Loucy (cell line): ENCODE data around the gene CEL.

ENCODE experiments used
- H2AFZ ChIP-seq: fragments of 200-600 bp; sonication (generic); 2 replicates; pipeline ENCODE4 v1.6.0; 2016; ENCODE audit warnings: antibody characterized with exemption, mild to moderate bottlenecking, low read length, moderate library complexity
- H3F3A ChIP-seq: fragments of 200-600 bp; 2 replicates; pipeline ENCODE4 v1.6.0; 2016; ENCODE audit warnings: antibody characterized with exemption, low read depth, mild to moderate bottlenecking
- H3K27me3 ChIP-seq: fragments of 200-600 bp; sonication (generic); 2 replicates; pipeline ENCODE4 v1.6.1; 2014; ENCODE audit warnings: low read length, mild to moderate bottlenecking; ENCODE audit not compliant: insufficient read depth, poor library complexity, severe bottlenecking
- H3K36me3 ChIP-seq: fragments of 200-600 bp; sonication (generic); 2 replicates; pipeline ENCODE4 v1.6.1; 2016; ENCODE audit warnings: low read length; ENCODE audit not compliant: insufficient read depth
- H3K4me1 ChIP-seq: fragments of 200-600 bp; sonication (generic); 2 replicates; pipeline ENCODE4 v1.5.1; 2014; ENCODE audit warnings: low read length, mild to moderate bottlenecking; ENCODE audit not compliant: insufficient read depth, poor library complexity, severe bottlenecking
- H3K4me2 ChIP-seq: fragments of 200-600 bp; sonication (generic); 2 replicates; pipeline ENCODE4 v1.6.0; 2014; ENCODE audit warnings: antibody characterized with exemption, low read length, low read depth, mild to moderate bottlenecking; ENCODE audit not compliant: poor library complexity, severe bottlenecking
- H3K4me3 ChIP-seq: fragments of 200-600 bp; sonication (generic); 2 replicates; pipeline ENCODE4 v1.5.1; 2014; ENCODE audit warnings: low read length, mild to moderate bottlenecking, mixed read lengths; ENCODE audit not compliant: poor library complexity, severe bottlenecking
- H3K79me2 ChIP-seq: fragments of 200-600 bp; sonication (generic); 2 replicates; pipeline ENCODE4 v1.6.1; 2014; ENCODE audit warnings: low read length; ENCODE audit not compliant: insufficient read depth
- H3K9ac ChIP-seq: fragments of 200-600 bp; sonication (generic); 2 replicates; pipeline ENCODE4 v1.6.0; 2014; ENCODE audit warnings: mild to moderate bottlenecking, low read depth, low read length, moderate library complexity; ENCODE audit not compliant: poor library complexity, severe bottlenecking
- H3K9me2 ChIP-seq: fragments of 200-600 bp; sonication (generic); replicated peaks from 2 replicates; pipeline ENCODE4 v1.6.1; 2016; ENCODE audit warnings: low read depth, low read length, mixed read lengths
- H3K9me3 ChIP-seq: fragments of 200-600 bp; sonication (generic); 2 replicates; pipeline ENCODE4 v1.6.1; 2014; ENCODE audit warnings: mild to moderate bottlenecking, antibody characterized with exemption, low read length, low read depth; ENCODE audit not compliant: insufficient read depth
- H4K20me1 ChIP-seq: fragments of 200-600 bp; sonication (generic); 2 replicates; pipeline ENCODE4 v1.6.0; 2014; ENCODE audit warnings: antibody characterized with exemption, low read length, mild to moderate bottlenecking; ENCODE audit not compliant: insufficient read depth, poor library complexity, severe bottlenecking
- CTCF ChIP-seq: fragments of 200-600 bp; sonication (generic); conservative IDR thresholded peaks from 2 replicates; pipeline ENCODE4 v1.5.1; 2014; ENCODE audit warnings: mild to moderate bottlenecking, antibody characterized with exemption, low read length
- EZH2phosphoT487 ChIP-seq: fragments of 200-600 bp; IDR thresholded peaks from 2 replicates; pipeline ENCODE4 v1.6.1; 2018; ENCODE audit warnings: antibody characterized with exemption, mild to moderate bottlenecking, moderate library complexity, borderline replicate concordance

The CEL gene

GRCh38 chr9:133029994-133030316 lies 31.8 kb upstream of the CEL start:
- Histone ChIP-seq H3K79me2 (peaks cover 65% of the 10 kb centered on the region), H4K20me1 (peaks cover 34% of the 10 kb centered on the region), H3F3A (no peaks in the 10 kb centered on the region), H3K4me2 (peak overlapping the region; percentile 84), H3K27me3 (no peaks in the 10 kb centered on the region), H3K36me3 (no peaks in the 10 kb centered on the region), H2AFZ (0 out of 2 replicates have a peak overlapping the region, but pooled peaks have one; percentile 29), H3K9me3 (no peaks in the 10 kb centered on the region), H3K9ac (peak overlapping the region; percentile 92), H3K9me2 (no peaks in the 10 kb centered on the region), H3K4me1 (peaks cover 44% of the 10 kb centered on the region), H3K4me3 (peak overlapping the region; percentile 100)
- TF ChIP-seq CTCF (no peak), EZH2phosphoT487 (no peak)

- Histone ChIP-seq H4K20me1 (peaks cover 34% of the 10 kb centered on the region), H3K4me2 (peak within 1 kb of the TSS; percentile 98), H3K4me1 (peaks cover 44% of the 10 kb centered on the region), H3K79me2 (peaks cover 71% of the 10 kb centered on the region), H3K9ac (peak within 1 kb of the TSS; percentile 92), H3K36me3 (no peaks in the 10 kb centered on the region), H3K4me3 (peak within 1 kb of the TSS; percentile 100), H3F3A (no peaks in the 10 kb centered on the region), H2AFZ (peak within 1 kb of the TSS; percentile 91), H3K9me2 (no peaks in the 10 kb centered on the region), H3K9me3 (no peaks in the 10 kb centered on the region), H3K27me3 (no peaks in the 10 kb centered on the region)
- TF ChIP-seq EZH2phosphoT487 (no peak), CTCF (no peak)
These were observed 31.3 kb upstream of the CEL start, which contains the start of gene GTF3C5 for GRCh38 chr9:133030317-133031129. Gene GTF3C5, plus strand, starts transcription at chr9:133030997. Its CDS starts 15 bp downstream, at chr9:133031012.

- H3K9me2 ChIP-seq = no peaks in the 10 kb centered on the region
- TF ChIP-seq CTCF = no peak
- no peak for TF ChIP-seq EZH2phosphoT487
- H4K20me1 ChIP-seq = peaks cover 34% of the 10 kb centered on the region
- peak overlapping the region; percentile 98 for H3K4me2 ChIP-seq
- H3K4me1 ChIP-seq = peaks cover 49% of the 10 kb centered on the region
- no peaks in the 10 kb centered on the region for H3K9me3 ChIP-seq
- H3K79me2 ChIP-seq = peaks cover 76% of the 10 kb centered on the region
- H3F3A ChIP-seq = no peaks in the 10 kb centered on the region
- peak overlapping the region; percentile 100 for H3K4me3 ChIP-seq
- no peaks in the 10 kb centered on the region for H3K36me3 ChIP-seq
- H3K27me3 ChIP-seq = no peaks in the 10 kb centered on the region
- peak overlapping the region; percentile 91 for H2AFZ ChIP-seq
- peak overlapping the region; percentile 92 for H3K9ac ChIP-seq
These were observed 30.7 kb upstream of the CEL start for GRCh38 chr9:133031130-133031422.
